Suprapubic skin (tissue), 4 donors: ENCODE measurements around the gene MICU1. TPM values are rescaled to one million over a fixed set of nuclear protein-coding genes. Genes with fewer than 3 reads are reported as not detected.

Experiments used
- DNase-seq, 2 donors: peaks; one replicate each; pipeline ENCODE4 v3.0.0-alpha.2; 2019; ENCODE audit warnings: low spot score in 2 of 2
- H3K27ac ChIP-seq: fragments of 200-600 bp; sonication (generic); one replicate; pipeline ENCODE4 v1.5.1; 2019
- H3K27me3 ChIP-seq: fragments of 200-600 bp; sonication (generic); one replicate; pipeline ENCODE4 v1.5.1; 2019
- H3K36me3 ChIP-seq: fragments of 200-600 bp; sonication (generic); one replicate; pipeline ENCODE4 v1.5.1; 2019
- H3K4me1 ChIP-seq: fragments of 200-600 bp; sonication (generic); one replicate; pipeline ENCODE4 v1.5.1; 2019
- H3K4me3 ChIP-seq: fragments of 200-600 bp; sonication (generic); one replicate; pipeline ENCODE4 v1.5.1; 2019; ENCODE audit warnings: mild to moderate bottlenecking
- H3K9me3 ChIP-seq: fragments of 200-600 bp; sonication (generic); one replicate; pipeline ENCODE4 v1.5.1; 2019
- CTCF ChIP-seq, 2 donors: fragments of 200-600 bp in 1 of 2; fragments of 450-650 bp in 1 of 2; sonication (generic) in 1 of 2; IDR thresholded peaks; one replicate each; pipeline ENCODE4 v1.5.1; 2016 to 2019; ENCODE audit warnings: antibody characterized with exemption in 2 of 2, mild to moderate bottlenecking in 1 of 2, moderate library complexity in 1 of 2
- EP300 ChIP-seq: sonication (generic); formaldehyde crosslinking; IDR thresholded peaks from one replicate; pipeline ENCODE4 v1.6.1; 2017; ENCODE audit warnings: antibody characterized with exemption
- POLR2A ChIP-seq, 2 donors: fragments of 450-650 bp; IDR thresholded peaks; one replicate each; pipeline ENCODE4 v1.6.1; 2017; ENCODE audit warnings: antibody characterized with exemption in 2 of 2, mild to moderate bottlenecking in 2 of 2, moderate library complexity in 2 of 2
- POLR2AphosphoS5 ChIP-seq, 3 donors: sonication (generic); formaldehyde crosslinking; IDR thresholded peaks; one replicate each; pipeline ENCODE4 v1.6.1; 2017; ENCODE audit warnings: antibody characterized with exemption in 3 of 3
- WGBS: methylation state at CpG from one replicate; pipeline ENCODE4 v1.1.5; 2018; 5-methylcytosine and 5-hydroxymethylcytosine counted together
- total RNA-seq, 4 donors: library from RNA; depleted of rRNA; stranded (reverse); fragments of >200 nt; gene quantifications; one replicate each; pipeline ENCODE4 v1.1.0, GENCODE V29; 2016

Gene MICU1
- total RNA-seq, 4 donors from 2014 or later, result 34.1 to 37.6 (median 35.6) TPM

GRCh38 chr10:72464438-72464837 lies 161.4 kb downstream of the MICU1 start:
- no peak overlapping the region for H3K4me3 ChIP-seq
- H3K4me1 ChIP-seq, result no peaks in the 10 kb centered on the region
- H3K27ac ChIP-seq, result no peak overlapping the region
- no peaks in the 10 kb centered on the region for H3K27me3 ChIP-seq
- no peaks in the 10 kb centered on the region for H3K9me3 ChIP-seq
- H3K36me3 ChIP-seq, result peaks cover 9% of the 10 kb centered on the region
- 93% methylated on average over 2 of the region's 2 CpGs for WGBS
- no peak for DNase-seq
- TF ChIP-seq CTCF (IDR thresholded peaks at IDR 0.05) (no peak), EP300 (no peak), POLR2A (IDR thresholded peaks at IDR 0.05) (no peak), POLR2AphosphoS5 (IDR thresholded peaks at IDR 0.05) (no peak)

DNA sequence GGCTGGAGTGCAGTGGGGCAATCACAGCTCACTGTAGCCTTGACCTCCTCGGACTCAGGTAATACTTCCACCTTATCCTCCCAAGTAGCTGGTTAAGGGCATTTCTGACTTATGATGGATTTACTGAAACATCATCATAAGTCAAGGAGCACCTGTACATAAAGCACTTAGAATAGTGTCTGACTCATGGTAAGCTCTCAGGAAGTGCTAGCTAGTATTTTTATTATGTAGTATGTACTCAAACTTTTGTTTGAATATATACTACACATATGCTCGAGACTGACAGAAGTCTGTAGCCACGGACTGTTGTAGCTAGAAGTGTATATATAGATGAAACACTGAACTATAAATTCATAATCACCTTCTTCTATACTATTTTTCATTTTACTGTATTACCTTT lies 163.6 kb downstream of the MICU1 start:
- DNase-seq, result no peak
- H3K36me3 ChIP-seq, result peaks cover 9% of the 10 kb centered on the region
- WGBS, result 93% methylated on average over 3 of the region's 3 CpGs
- H3K4me3 ChIP-seq, result no peak overlapping the region
- no peaks in the 10 kb centered on the region for H3K27me3 ChIP-seq
- no peaks in the 10 kb centered on the region for H3K9me3 ChIP-seq
- H3K27ac ChIP-seq, result no peak overlapping the region
- no peaks in the 10 kb centered on the region for H3K4me1 ChIP-seq
- no peak for TF ChIP-seq POLR2A (IDR thresholded peaks at IDR 0.05)
- TF ChIP-seq CTCF (IDR thresholded peaks at IDR 0.05), result no peak
- no peak for TF ChIP-seq EP300
- TF ChIP-seq POLR2AphosphoS5 (IDR thresholded peaks at IDR 0.05), result no peak

DNA sequence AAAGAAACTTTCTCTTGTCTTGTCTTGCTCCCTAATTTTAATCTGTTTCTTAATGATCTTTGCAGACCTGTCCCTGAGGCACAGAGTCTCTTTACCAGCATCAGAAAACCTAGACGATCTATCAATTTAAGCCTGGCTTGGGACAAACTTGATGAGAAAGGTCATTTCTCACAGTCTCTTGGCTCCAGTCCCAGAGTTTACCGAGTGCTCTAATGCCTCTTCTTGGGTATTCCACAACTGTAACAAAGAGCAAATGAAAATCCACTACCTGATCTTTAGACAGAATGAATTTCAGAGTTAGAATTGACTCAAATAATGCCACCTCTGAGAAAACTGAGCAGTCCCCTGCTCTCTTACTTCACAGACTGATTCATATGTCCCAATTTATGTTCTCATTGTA lies 164.8 kb downstream of the MICU1 start:
- no peak for DNase-seq
- Histone ChIP-seq H3K4me1 (no peaks in the 10 kb centered on the region), H3K9me3 (no peaks in the 10 kb centered on the region), H3K27me3 (no peaks in the 10 kb centered on the region), H3K36me3 (peaks cover 9% of the 10 kb centered on the region), H3K27ac (no peak overlapping the region), H3K4me3 (no peak overlapping the region)
- WGBS, result 41% methylated on average over 2 of the region's 2 CpGs
- TF ChIP-seq POLR2AphosphoS5 (IDR thresholded peaks at IDR 0.05) (no peak), EP300 (no peak), CTCF (IDR thresholded peaks at IDR 0.05) (no peak), POLR2A (IDR thresholded peaks at IDR 0.05) (no peak)

GRCh38 chr10:72460284-72460876 lies 165.5 kb downstream of the MICU1 start:
- Histone ChIP-seq H3K4me1 (no peaks in the 10 kb centered on the region), H3K36me3 (peaks cover 9% of the 10 kb centered on the region), H3K27me3 (no peaks in the 10 kb centered on the region), H3K9me3 (no peaks in the 10 kb centered on the region), H3K27ac (no peak overlapping the region), H3K4me3 (no peak overlapping the region)
- DNase-seq, result no peak
- TF ChIP-seq POLR2A (IDR thresholded peaks at IDR 0.05) (no peak), EP300 (no peak), CTCF (IDR thresholded peaks at IDR 0.05) (no peak), POLR2AphosphoS5 (IDR thresholded peaks at IDR 0.05) (no peak)

GRCh38 chr10:72459301-72459700 lies 166.6 kb downstream of the MICU1 start:
- WGBS, result 92% methylated on average over 3 of the region's 3 CpGs
- TF ChIP-seq POLR2AphosphoS5 (IDR thresholded peaks at IDR 0.05), result no peak
- TF ChIP-seq EP300, result no peak
- no peak for TF ChIP-seq POLR2A (IDR thresholded peaks at IDR 0.05)
- TF ChIP-seq CTCF (IDR thresholded peaks at IDR 0.05), result no peak
- Histone ChIP-seq H3K27ac (no peak overlapping the region), H3K36me3 (peaks cover 9% of the 10 kb centered on the region), H3K27me3 (no peaks in the 10 kb centered on the region), H3K4me3 (no peak overlapping the region), H3K9me3 (no peaks in the 10 kb centered on the region), H3K4me1 (no peaks in the 10 kb centered on the region)
- no peak for DNase-seq
